ENCODE measurements around the gene CKAP5.

Gene CKAP5

DNA sequence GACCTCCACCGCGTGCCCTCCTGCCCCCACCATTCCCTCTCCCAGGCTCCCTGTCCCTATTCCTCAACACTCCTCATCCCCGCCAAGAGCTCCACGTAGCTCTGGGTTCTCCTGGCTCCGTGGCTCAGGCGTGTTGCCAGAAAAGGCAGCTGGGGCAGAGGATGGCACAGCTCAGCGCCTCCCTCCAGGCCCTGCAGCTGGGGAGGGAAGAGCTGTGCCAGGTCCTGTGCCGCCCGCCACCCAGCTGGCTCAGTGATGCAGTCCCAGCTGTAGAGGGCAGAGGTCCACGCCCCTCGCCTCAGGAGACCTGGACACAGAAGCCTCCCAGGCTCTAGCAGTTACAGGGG lies 149.9 kb downstream of the CKAP5 start:
- DNase-seq: peak in 1 of 2 experiments; percentile 54

DNA sequence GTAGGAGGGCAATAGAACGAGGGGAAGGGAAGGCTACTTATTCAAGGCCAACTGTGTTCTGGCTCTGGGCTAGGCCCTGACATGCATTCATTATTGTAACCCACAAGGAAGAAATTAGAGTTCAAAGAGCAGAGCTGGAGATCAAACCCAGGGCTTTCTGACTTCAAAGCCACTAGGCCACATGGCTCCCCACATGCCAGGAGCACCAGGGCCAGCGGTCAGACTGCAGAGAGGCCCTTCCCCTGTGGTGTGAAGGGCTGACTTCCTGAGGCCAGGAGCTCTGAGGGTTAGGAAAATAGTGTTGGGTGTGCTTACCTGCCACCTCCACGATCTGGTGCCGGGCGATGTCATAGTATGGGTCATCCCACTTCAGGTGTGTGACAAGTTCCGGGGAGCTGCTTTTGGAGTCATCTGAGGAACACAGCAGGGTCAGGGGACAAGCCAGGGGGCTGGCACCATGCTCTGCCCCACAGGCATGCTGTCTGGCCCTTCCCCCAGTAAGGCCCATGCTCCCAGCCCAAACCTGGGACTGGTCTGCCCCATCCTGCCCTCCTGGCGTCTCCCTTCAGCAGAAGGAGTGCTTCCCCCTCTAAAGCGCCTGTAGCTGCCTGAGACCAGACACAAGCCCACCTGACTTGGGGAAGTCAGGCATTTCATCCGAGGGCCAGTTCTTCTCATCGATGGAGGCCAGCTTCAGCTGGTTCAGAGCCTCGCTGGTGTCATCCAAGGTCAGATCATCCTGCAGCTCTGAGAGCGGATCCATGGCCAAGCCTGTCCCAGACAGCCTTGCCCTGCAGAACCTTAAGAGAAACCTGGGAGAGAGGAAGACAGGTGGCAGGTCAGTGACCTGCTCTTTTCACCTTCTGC lies 150.5 kb downstream of the CKAP5 start:
- no peak for DNase-seq

DNA sequence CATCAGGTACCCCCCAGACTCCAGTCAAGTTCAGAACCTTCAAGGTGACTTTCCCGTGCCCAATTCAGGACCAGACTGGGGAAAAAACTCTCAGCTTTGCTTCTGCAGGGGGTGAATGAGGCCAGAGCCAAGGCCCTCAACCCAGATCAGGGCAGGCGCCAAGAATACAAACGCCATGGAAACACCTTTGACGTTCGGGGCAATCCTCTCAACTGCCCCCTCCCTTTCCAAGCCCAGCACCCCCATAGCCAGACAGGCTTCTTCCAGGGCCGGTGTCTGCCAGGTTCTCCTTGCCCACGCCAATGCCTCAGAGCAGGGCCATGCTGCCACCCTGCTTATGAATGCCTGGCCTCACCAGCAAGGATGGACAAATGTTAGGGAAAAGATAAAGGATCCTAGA lies 151.5 kb downstream of the CKAP5 start:
- DNase-seq: no peak

DNA sequence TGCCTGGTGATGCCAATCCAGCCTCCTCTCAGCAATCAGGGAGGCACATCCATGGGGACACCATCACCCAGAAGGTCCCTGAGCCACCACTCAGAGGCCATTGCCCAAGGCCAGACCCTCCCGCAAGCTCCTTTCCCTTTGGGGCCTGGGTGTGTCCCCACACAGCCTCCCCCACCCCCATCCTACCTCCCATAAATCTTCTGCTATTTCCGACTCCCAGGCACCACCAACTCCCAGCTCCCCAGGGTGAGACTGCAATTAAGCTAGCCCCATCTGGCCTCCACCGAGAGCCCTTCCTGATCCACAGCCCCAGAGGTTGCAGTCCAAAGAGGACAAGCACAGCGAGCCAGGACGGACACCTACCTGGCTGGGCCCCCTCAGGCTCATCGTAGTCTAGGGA lies 152.0 kb downstream of the CKAP5 start:
- DNase-seq: no peak

DNA sequence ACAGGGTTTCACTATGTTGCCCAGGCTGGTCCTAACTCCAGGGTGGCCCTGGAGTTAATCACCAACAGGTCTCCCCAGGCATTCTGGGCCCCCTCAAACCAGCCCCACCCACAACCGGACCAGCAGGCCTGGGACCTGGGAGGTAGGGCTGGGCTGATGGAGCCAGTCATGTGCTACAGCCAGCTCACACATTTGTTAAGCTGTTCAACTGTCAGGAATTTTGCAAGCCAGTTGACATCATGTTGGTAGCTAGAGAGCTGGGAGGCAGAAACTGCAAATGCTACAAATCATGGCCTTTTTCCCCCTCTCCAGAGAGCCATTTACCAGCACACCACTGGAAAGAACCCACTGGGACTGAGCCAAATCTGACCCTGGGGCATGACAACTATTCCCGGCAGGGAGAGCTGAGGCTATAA lies 152.5 kb downstream of the CKAP5 start:
- DNase-seq: no peak
